Fibroblast of mammary gland (primary cell): ENCODE results near the gene C11orf42.

Experiments
- DNase-seq: peaks from one replicate; pipeline ENCODE4 v3.0.0-alpha.2; 2010; ENCODE audit warnings: low read depth
- H3K4me3 ChIP-seq: 2 replicates; pipeline ENCODE4 v1.5.1; 2011; ENCODE audit warnings: low read depth, mild to moderate bottlenecking, low read length, moderate library complexity; ENCODE audit not compliant: control insufficient read depth
- CTCF ChIP-seq: conservative IDR thresholded peaks from 2 replicates; pipeline ENCODE4 v1.5.1; 2011; ENCODE audit warnings: low read depth, low read length, inconsistent platforms; ENCODE audit not compliant: control insufficient read depth, insufficient read depth

The C11orf42 gene

GRCh38 chr11:6251120-6251733 is 45.9 kb downstream of the C11orf42 start:
- TF ChIP-seq CTCF, result peak; percentile 96
- DNase-seq, result peak; percentile 68
- H3K4me3 ChIP-seq, result no peak overlapping the region

- TF ChIP-seq CTCF, result no peak
- DNase-seq, result peak; percentile 55
- H3K4me3 ChIP-seq, result no peak overlapping the region
These were observed 46.7 kb downstream of the C11orf42 start for GRCh38 chr11:6251990-6252473.

GRCh38 chr11:6253197-6253596 is 47.8 kb downstream of the C11orf42 start:
- TF ChIP-seq CTCF, result no peak
- DNase-seq, result no peak
- H3K4me3 ChIP-seq, result no peak overlapping the region

DNA sequence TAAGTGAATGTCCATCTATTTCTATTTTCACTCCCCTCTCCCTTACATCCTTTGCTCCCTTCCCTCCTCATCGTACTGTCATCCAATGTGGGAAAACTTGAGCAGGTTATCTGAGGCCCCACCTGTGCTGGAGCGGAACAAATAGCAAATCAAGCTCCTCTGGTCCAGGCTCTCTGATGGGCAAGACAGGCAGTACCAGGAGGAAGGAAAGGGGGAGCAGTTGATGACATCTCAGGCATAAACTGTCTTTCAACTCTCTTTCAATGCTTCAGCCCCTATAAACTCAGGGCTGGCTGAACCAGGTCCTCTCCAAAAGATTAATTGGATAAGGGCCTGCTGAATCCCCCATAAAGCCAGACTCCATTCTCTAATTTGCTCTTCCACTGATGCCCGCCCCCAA is 52.8 kb downstream of the C11orf42 start:
- TF ChIP-seq CTCF, result no peak
- DNase-seq, result no peak
- H3K4me3 ChIP-seq, result no peak overlapping the region

GRCh38 chr11:6258571-6259081 is 53.3 kb downstream of the C11orf42 start:
- TF ChIP-seq CTCF, result no peak
- no peak overlapping the region for H3K4me3 ChIP-seq
- DNase-seq, result no peak

- DNase-seq, result no peak
- TF ChIP-seq CTCF, result no peak
- H3K4me3 ChIP-seq, result no peak overlapping the region
These were observed 54.9 kb downstream of the C11orf42 start for GRCh38 chr11:6260207-6260726.
